Mammary epithelial cell (primary cell): ENCODE measurements around the gene CTNND1.

Source experiments
- CTCF ChIP-seq, 2 donors: IDR thresholded peaks in 1 of 2; conservative IDR thresholded peaks in 1 of 2; 2 replicates each; pipeline ENCODE4 v1.5.1; 2011 to 2012; ENCODE audit warnings: inconsistent platforms in 2 of 2, low read length in 2 of 2, mild to moderate bottlenecking in 2 of 2, control low read depth in 1 of 2, low read depth in 1 of 2; ENCODE audit not compliant: insufficient read depth in 1 of 2; ENCODE audit errors: extremely low read depth in 1 of 2
- EZH2 ChIP-seq: IDR thresholded peaks from 2 replicates; pipeline ENCODE4 v1.6.1; 2012; ENCODE audit warnings: low read length, inconsistent platforms, borderline replicate concordance

GRCh38 chr11:57729479-57729878 is 32.1 kb upstream of the CTNND1 start:
- TF ChIP-seq CTCF (conservative IDR thresholded peaks at IDR 0.05 in 1 of 2, IDR thresholded peaks at IDR 0.05 in 1 of 2; ENCODE audit: extremely low read depth in 1 of 2, insufficient read depth in 1 of 2, low read depth in 1 of 2, low read length in 2 of 2) (no peak), EZH2 (no peak)
